ENCODE data around the gene YWHAH.
A peak's percentile ranks its signal among the peaks of the same experiment; 100 is the strongest.
"Not testable (repeated sequence)": the region's sequence is repeated elsewhere in the genome, so short reads cannot be mapped to it uniquely, and the experiment has no call there.

Gene YWHAH

GRCh38 chr22:31951194-31952093 lies 7.1 kb downstream of the YWHAH start:
- DNase-seq = no peak

- DNase-seq = no peak
Observed at GRCh38 chr22:31952094-31952401, 7.7 kb downstream of the YWHAH start.

GRCh38 chr22:31952472-31952871 lies 8.1 kb downstream of the YWHAH start:
- no peak for DNase-seq

GRCh38 chr22:31953261-31953660 lies 8.9 kb downstream of the YWHAH start:
- no peak for DNase-seq

GRCh38 chr22:31954535-31955523 lies 10.5 kb downstream of the YWHAH start:
- DNase-seq = no peak

GRCh38 chr22:31956360-31956759 lies 12.0 kb downstream of the YWHAH start:
- no peak for DNase-seq

GRCh38 chr22:31957970-31958594 lies 13.7 kb downstream of the YWHAH start:
- DNase-seq = no peak

GRCh38 chr22:31958625-31959239 lies 14.4 kb downstream of the YWHAH start:
- DNase-seq = no peak

GRCh38 chr22:31960767-31961166 lies 16.4 kb downstream of the YWHAH start:
- no peak for DNase-seq

- DNase-seq = no peak
Observed at GRCh38 chr22:31962387-31963125, 18.2 kb downstream of the YWHAH start.

- DNase-seq = no peak
Observed at GRCh38 chr22:31968022-31968421, 23.7 kb downstream of the YWHAH start.

GRCh38 chr22:31969789-31970489 lies 25.6 kb downstream of the YWHAH start:
- DNase-seq = peak; percentile 16

- DNase-seq = peak; percentile 19
Observed at GRCh38 chr22:31970490-31971444, 26.4 kb downstream of the YWHAH start.

GRCh38 chr22:31972180-31972579 lies 27.8 kb downstream of the YWHAH start:
- DNase-seq = no peak

GRCh38 chr22:31973739-31974138 lies 29.4 kb downstream of the YWHAH start:
- DNase-seq = no peak

GRCh38 chr22:31977141-31977841 lies 33.0 kb downstream of the YWHAH start:
- peak; percentile 31 for DNase-seq

GRCh38 chr22:31977939-31978338 lies 33.6 kb downstream of the YWHAH start:
- DNase-seq = no peak

- no peak for DNase-seq
Observed at GRCh38 chr22:31980628-31981027, 36.3 kb downstream of the YWHAH start.

GRCh38 chr22:31981976-31982375 lies 37.6 kb downstream of the YWHAH start:
- DNase-seq = not testable (repeated sequence)

Measured in DMS 273 treated with DMSO at 0.1 percent for 48 hours (cell line).